H1 (cell line): ENCODE data around the gene CALHM3. TPM values are rescaled to one million over a fixed set of nuclear protein-coding genes. Genes with fewer than 3 reads are reported as not detected.

ENCODE experiments used
- CTCF ChIA-PET: fragments of 300-600 bp; sonication (Branson Sonifier 250); formaldehyde crosslinking; loops from one replicate; lab custom pipeline; 2021; ENCODE audit not compliant: partially characterized antibody; lab: Charles Lee
- POLR2A ChIA-PET: fragments of 300-600 bp; sonication (Branson Sonifier 250); formaldehyde crosslinking; loops from one replicate; lab custom pipeline; 2021; ENCODE audit warnings: inconsistent platforms; ENCODE audit not compliant: partially characterized antibody; lab: Charles Lee
- DNase-seq, 2 experiments: peaks; one replicate each; pipeline versions ENCODE4 v3.0.0 to v3.0.0-alpha.2; 2010 to 2022; ENCODE audit warnings: low spot score in 2 of 2, low read depth in 1 of 2, mixed read lengths in 1 of 2
- FAIRE-seq: peaks from 2 replicates; lab custom pipeline; 2011; peaks lifted over from hg19 to GRCh38; lab: Jason Lieb, UNC
- H2AFZ ChIP-seq: 2 replicates; pipeline ENCODE4 v1.8.1; 2012; ENCODE audit warnings: low read length, inconsistent platforms
- H2AK5ac ChIP-seq: 2 replicates; pipeline ENCODE4 v1.6.1; 2013; ENCODE audit warnings: low read depth, low read length
- H2BK120ac ChIP-seq: replicated peaks from 2 replicates; pipeline ENCODE3; 2013; ENCODE audit warnings: low read depth, low read length, inconsistent platforms
- H2BK12ac ChIP-seq: 2 replicates; pipeline ENCODE4 v1.6.1; 2013; ENCODE audit warnings: low read depth, low read length
- H2BK15ac ChIP-seq: 2 replicates; pipeline ENCODE4 v1.6.1; 2013; ENCODE audit warnings: low read length
- H2BK20ac ChIP-seq: 2 replicates; pipeline ENCODE4 v1.6.1; 2013; ENCODE audit warnings: low read length
- H2BK5ac ChIP-seq: 2 replicates; pipeline ENCODE4 v1.6.1; 2013; ENCODE audit warnings: low read depth, low read length
- H3K14ac ChIP-seq: 2 replicates; pipeline ENCODE4 v1.6.1; 2013; ENCODE audit warnings: inconsistent platforms; ENCODE audit not compliant: insufficient read length
- H3K18ac ChIP-seq: 2 replicates; pipeline ENCODE4 v1.6.1; 2013; ENCODE audit warnings: low read length; ENCODE audit errors: extremely low read depth
- H3K23ac ChIP-seq: 2 replicates; pipeline ENCODE4 v1.6.1; 2013; ENCODE audit warnings: inconsistent platforms; ENCODE audit not compliant: insufficient read length
- H3K23me2 ChIP-seq: 2 replicates; pipeline ENCODE4 v1.6.1; 2013; ENCODE audit warnings: low read depth, low read length
- H3K27ac ChIP-seq: 2 replicates; pipeline ENCODE4 v1.6.1; 2011; ENCODE audit warnings: low read depth, low read length, inconsistent platforms
- H3K27me3 ChIP-seq, 4 experiments: replicated peaks in 1 of 4; 1 replicate in 1 of 4; 2 replicates in 3 of 4; pipeline versions ENCODE4 v1.6.1 to v1.8.1; 2011 to 2013; ENCODE audit warnings: low read length in 3 of 4, mild to moderate bottlenecking in 3 of 4, inconsistent platforms in 2 of 4, mixed read lengths in 2 of 4, moderate library complexity in 1 of 4; ENCODE audit not compliant: control insufficient read depth in 3 of 4, insufficient read depth in 3 of 4; ENCODE audit errors: extremely low read depth in 1 of 4
- H3K36me3 ChIP-seq, 4 experiments: 2 replicates each; pipeline versions ENCODE4 v1.6.1 to v1.8.1; 2011 to 2013; ENCODE audit warnings: mild to moderate bottlenecking in 4 of 4, low read length in 3 of 4, moderate library complexity in 2 of 4, control low read depth in 1 of 4, inconsistent platforms in 1 of 4; ENCODE audit not compliant: insufficient read depth in 4 of 4, control insufficient read depth in 2 of 4
- H3K4ac ChIP-seq: replicated peaks from 2 replicates; pipeline ENCODE3; 2013; ENCODE audit warnings: low read length, low read depth, mixed read lengths, inconsistent platforms; ENCODE audit not compliant: insufficient read length
- H3K4me1 ChIP-seq, 4 experiments: replicated peaks in 1 of 4; 1 replicate in 1 of 4; 2 replicates in 3 of 4; pipeline versions ENCODE4 v1.6.1 to v1.8.1; 2011 to 2013; ENCODE audit warnings: low read length in 3 of 4, inconsistent platforms in 2 of 4, mixed read lengths in 1 of 4; ENCODE audit not compliant: insufficient read depth in 4 of 4, control insufficient read depth in 3 of 4
- H3K4me2 ChIP-seq, 2 experiments: 2 replicates each; pipeline versions ENCODE4 v1.6.1 to v1.8.1; 2011 to 2013; ENCODE audit warnings: low read depth in 2 of 2, low read length in 2 of 2, control low read depth in 1 of 2, inconsistent platforms in 1 of 2, mild to moderate bottlenecking in 1 of 2; ENCODE audit not compliant: insufficient read depth in 1 of 2
- H3K4me3 ChIP-seq, 4 experiments: fragments of 200-600, 300-600 bp in 1 of 4; sonication (generic), shearing (Covaris generic), sonication (Bioruptor Twin) in 1 of 4; 2 replicates each; pipeline versions ENCODE4 v1.5.1 to v1.8.1; 2011 to 2016; ENCODE audit warnings: low read length in 4 of 4, low read depth in 3 of 4, control low read depth in 2 of 4, inconsistent platforms in 2 of 4, mild to moderate bottlenecking in 2 of 4, mixed read lengths in 1 of 4, moderate library complexity in 1 of 4; ENCODE audit not compliant: insufficient read depth in 2 of 4; ENCODE audit errors: extremely low read depth in 1 of 4
- H3K56ac ChIP-seq: replicated peaks from 2 replicates; pipeline ENCODE3; 2013; ENCODE audit warnings: low read depth, mild to moderate bottlenecking, mixed read lengths, low read length, inconsistent platforms; ENCODE audit not compliant: insufficient read length
- H3K79me1 ChIP-seq: 2 replicates; pipeline ENCODE4 v1.6.1; 2013; ENCODE audit warnings: low read depth, low read length, control low read depth
- H3K79me2 ChIP-seq, 2 experiments: 2 replicates each; pipeline versions ENCODE4 v1.6.1 to v1.8.1; 2012 to 2013; ENCODE audit warnings: low read length in 2 of 2, mild to moderate bottlenecking in 2 of 2, inconsistent platforms in 1 of 2; ENCODE audit not compliant: insufficient read depth in 2 of 2, control insufficient read depth in 1 of 2
- H3K9ac ChIP-seq, 4 experiments: replicated peaks in 1 of 4; 1 replicate in 1 of 4; 2 replicates in 3 of 4; pipeline versions ENCODE4 v1.6.1 to v1.8.1; 2011 to 2013; ENCODE audit warnings: low read depth in 3 of 4, low read length in 3 of 4, control low read depth in 2 of 4, mild to moderate bottlenecking in 2 of 4, moderate library complexity in 2 of 4, inconsistent platforms in 1 of 4; ENCODE audit errors: extremely low read depth in 1 of 4
- H3K9me3 ChIP-seq, 2 experiments: 2 replicates each; pipeline versions ENCODE4 v1.6.1 to v1.8.1; 2012 to 2013; ENCODE audit warnings: mild to moderate bottlenecking in 2 of 2, moderate library complexity in 2 of 2, control low read depth in 1 of 2, inconsistent platforms in 1 of 2, low read depth in 1 of 2, low read length in 1 of 2, mixed read lengths in 1 of 2; ENCODE audit not compliant: insufficient read depth in 2 of 2
- H4K20me1 ChIP-seq, 2 experiments: replicated peaks in 1 of 2; 2 replicates each; pipeline versions ENCODE3 to v1.8.1; 2011 to 2013; ENCODE audit warnings: inconsistent platforms in 2 of 2, low read length in 2 of 2, mild to moderate bottlenecking in 1 of 2; ENCODE audit not compliant: insufficient read depth in 2 of 2, control insufficient read depth in 1 of 2
- H4K5ac ChIP-seq: 2 replicates; pipeline ENCODE4 v1.6.1; 2013; ENCODE audit warnings: low read length, low read depth, mixed read lengths, inconsistent platforms; ENCODE audit not compliant: insufficient read length
- H4K8ac ChIP-seq: 2 replicates; pipeline ENCODE4 v1.8.0; 2013; ENCODE audit warnings: mild to moderate bottlenecking, moderate library complexity, low read length, inconsistent platforms; ENCODE audit not compliant: insufficient read depth; ENCODE audit errors: extremely low read depth
- H4K91ac ChIP-seq: replicated peaks from 2 replicates; pipeline ENCODE3; 2013; ENCODE audit warnings: low read length, mixed read lengths, inconsistent platforms; ENCODE audit not compliant: insufficient read length
- ATF3 ChIP-seq: IDR thresholded peaks from 2 replicates; pipeline ENCODE4 v1.6.1; 2011; ENCODE audit warnings: low read depth, mild to moderate bottlenecking, low read length; ENCODE audit not compliant: insufficient read depth
- CBX8 ChIP-seq: fragments of 300-800, 300-1000 bp; sonication (generic); IDR thresholded peaks from 2 replicates; pipeline ENCODE4 v1.7.1; 2016; ENCODE audit warnings: low read depth, low read length, borderline replicate concordance
- CREB1 ChIP-seq: IDR thresholded peaks from 2 replicates; pipeline ENCODE4 v1.6.1; 2012; ENCODE audit warnings: inconsistent platforms
- CTCF ChIP-seq, 3 experiments: IDR thresholded peaks; 1 replicate in 2 of 3; 2 replicates in 1 of 3; pipeline versions ENCODE4 v1.5.1 to v1.6.1; 2011; ENCODE audit warnings: low read length in 3 of 3, mild to moderate bottlenecking in 3 of 3, inconsistent platforms in 2 of 3, low read depth in 1 of 3, moderate library complexity in 1 of 3; ENCODE audit not compliant: insufficient read depth in 1 of 3; ENCODE audit errors: control extremely low read depth in 1 of 3
- KDM1A ChIP-seq: fragments of 200-600, 300-600 bp; sonication (generic); IDR thresholded peaks from 2 replicates; pipeline ENCODE4 v1.7.1; 2016; ENCODE audit warnings: mild to moderate bottlenecking, low read length, borderline replicate concordance
- WGBS, 2 experiments: shearing (Covaris generic) in 1 of 2; methylation state at CpG; one replicate each; pipeline versions ENCODE4 v1.1.6 to v1.1.7; 2013 to 2015; ENCODE audit warnings: low lambda C conversion rate in 2 of 2, mixed read lengths in 2 of 2, inconsistent platforms in 1 of 2, low coverage in 1 of 2, missing lambda C conversion rate in 1 of 2; ENCODE audit not compliant: insufficient replicate concordance in 2 of 2, insufficient coverage in 1 of 2, insufficient read length in 1 of 2; ENCODE audit errors: extremely low coverage in 1 of 2, missing lambda C conversion rate in 1 of 2; 5-methylcytosine and 5-hydroxymethylcytosine counted together
- polyA plus RNA-seq, 7 experiments: library from polyadenylated mRNA; depleted of rRNA in 3 of 7; stranded (reverse) in 5 of 7; unstranded in 2 of 7; fragments of >200 nt in 5 of 7; fragments of 200-250 nt in 2 of 7; gene quantifications; 1 replicate in 5 of 7; 2 replicates in 1 of 7; 4 replicates in 1 of 7; pipeline versions ENCODE4 v1.2.1 to v1.2.3, GENCODE V29; 2011 to 2013; ENCODE audit warnings: missing spikeins in 2 of 7, mixed read lengths in 2 of 7
- total RNA-seq: library from RNA; stranded (reverse); fragmentation: NEBNext Ultra II Directional; extraction: Animal tissue kit (Norgen Biotek cat#: 25700); gene quantifications from 2 replicates; pipeline ENCODE4 v1.2.1, GENCODE V29; 2021

CALHM3 gene
- total and polyA plus RNA-seq, 2 of the 8 experiments (the other 6 are each of a cell fraction or from before 2014, with no cell fraction given), result 0.17 to 0.60 TPM

DNA sequence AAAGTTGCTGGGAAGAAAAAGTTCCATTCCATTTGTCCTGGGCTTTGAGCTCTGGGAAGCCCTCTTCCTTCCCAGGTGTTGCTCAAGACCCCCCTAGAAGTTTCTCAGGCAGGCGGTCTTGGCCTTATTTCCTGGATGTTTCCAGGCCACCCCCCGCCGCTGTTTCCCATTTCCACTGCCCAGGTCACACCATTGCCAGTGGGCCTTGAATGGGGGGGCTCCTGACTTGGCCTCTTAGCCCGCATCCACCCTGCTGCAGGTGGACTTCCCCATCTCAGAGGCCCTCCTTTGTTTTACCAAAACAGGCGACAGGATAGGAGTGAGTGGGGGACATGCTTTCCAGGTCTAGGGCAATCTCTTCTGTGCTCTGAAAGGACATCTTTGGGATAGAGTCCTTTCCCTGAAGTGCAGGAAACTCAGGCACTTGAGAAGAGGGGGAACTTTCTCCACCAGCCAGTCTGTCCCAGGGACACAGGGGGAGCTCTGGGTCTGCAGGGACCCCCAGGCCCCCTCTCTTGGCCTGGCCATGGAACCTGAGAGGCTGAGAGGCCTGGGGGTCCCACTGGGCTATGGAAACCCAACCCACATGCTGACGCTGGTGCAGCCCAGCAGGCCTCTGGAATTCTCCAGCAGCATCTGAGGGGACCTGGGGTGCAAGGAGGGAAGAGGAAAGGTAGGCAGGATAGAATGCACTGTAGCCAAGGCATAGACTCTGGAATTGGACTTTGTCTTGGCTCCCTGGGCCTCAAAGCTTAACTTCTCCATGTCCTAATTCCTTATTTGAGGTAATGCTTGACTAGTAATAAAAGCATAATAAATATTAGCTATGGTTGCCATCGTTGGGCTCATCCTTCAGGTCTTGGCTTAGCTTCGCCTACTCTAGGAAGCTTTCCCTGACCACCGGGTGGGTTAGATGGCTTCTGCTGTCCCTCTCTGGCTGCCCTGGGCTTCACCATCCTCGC, 32.0 kb upstream of the CALHM3 start:
- TF ChIP-seq CREB1, result no peak
- TF ChIP-seq ATF3, result no peak
- TF ChIP-seq CBX8, result no peak
- no peak for TF ChIP-seq CTCF (IDR thresholded peaks at IDR 0.05; ENCODE audit: control extremely low read depth in 1 of 3, insufficient read depth in 1 of 3, low read depth in 1 of 3, low read length in 3 of 3)
- no peak for TF ChIP-seq KDM1A
- Histone ChIP-seq H3K4me1 (no peaks in the 10 kb centered on the region; a peak in 2 of 7 replicates), H2BK5ac (no peak overlapping the region), H2BK120ac (no peak overlapping the region), H2BK12ac (no peak overlapping the region), H3K36me3 (no peaks in the 10 kb centered on the region), H3K4me2 (no peak overlapping the region), H2BK20ac (no peak overlapping the region), H3K18ac (no peak overlapping the region), H3K9ac (no peak overlapping the region), H4K20me1 (no peaks in the 10 kb centered on the region), H4K91ac (no peak overlapping the region), H3K79me1 (no peaks in the 10 kb centered on the region), H3K23me2 (no peaks in the 10 kb centered on the region), H2BK15ac (no peak overlapping the region), H4K8ac (no peak overlapping the region), H2AFZ (no peak overlapping the region), H2AK5ac (no peak overlapping the region), H3K79me2 (no peaks in the 10 kb centered on the region), H3K27ac (no peak overlapping the region), H3K9me3 (no peaks in the 10 kb centered on the region), H3K4me3 (no peak overlapping the region), H3K23ac (no peak overlapping the region), H3K4ac (no peak overlapping the region), H3K14ac (no peak overlapping the region), H4K5ac (no peak overlapping the region), H3K27me3 (no peaks in the 10 kb centered on the region), H3K56ac (no peak overlapping the region)
- FAIRE-seq (no peak), DNase-seq (no peak)
- ChIA-PET POLR2A (no interaction called here), CTCF (interaction anchor here (0.8 to 2.1 kb wide), 7 partner anchors 19 to 87 kb away, joined by 3 to 6 read pairs (median 4); no protein-coding TSS in a partner anchor)
- 81% methylated on average over 10 of the region's 10 CpGs; no CpG with 5 or more reads in 1 of the 2 experiments for WGBS, 2 experiments
